Stomach (tissue), 4 donors: Measurements from ENCODE around the gene PYGO1.
"Not testable (repeated sequence)": the region's sequence is repeated elsewhere in the genome, so short reads cannot be mapped to it uniquely, and the experiment has no call there.

Source experiments
- CTCF ChIP-seq, 7 experiments: fragments of 450-650 bp in 4 of 7; fragments of 200-600 bp in 3 of 7; sonication (generic) in 3 of 7; IDR thresholded peaks; one replicate each; pipeline ENCODE4 v1.5.1; 2016 to 2019; ENCODE audit warnings: antibody characterized with exemption in 7 of 7, control low read depth in 2 of 7, mild to moderate bottlenecking in 1 of 7
- POLR2AphosphoS5 ChIP-seq, 3 donors: sonication (generic); formaldehyde crosslinking; IDR thresholded peaks; one replicate each; pipeline ENCODE4 v1.6.1; 2016; ENCODE audit warnings: antibody characterized with exemption in 3 of 3

- TF ChIP-seq CTCF, POLR2AphosphoS5 (IDR thresholded peaks at IDR 0.05): not testable (repeated sequence)
Measured at GRCh38 chr15:55488952-55489600, 99.1 kb downstream of the PYGO1 start.
